Neural cell (in vitro differentiated cells): ENCODE results near the gene HDAC10. TPM values are rescaled to one million over a fixed set of nuclear protein-coding genes. Genes with fewer than 3 reads are reported as not detected.

Source experiments
- H2AFZ ChIP-seq: fragments of 200-600, 300-800 bp; sonication (generic), shearing (Covaris generic); 2 replicates; pipeline ENCODE4 v1.6.0; 2014; ENCODE audit warnings: low read depth, mild to moderate bottlenecking, antibody characterized with exemption, low read length, moderate library complexity
- H3F3A ChIP-seq: fragments of 200-600 bp; shearing (Covaris generic); 2 replicates; pipeline ENCODE4 v1.6.1; 2016; ENCODE audit warnings: mild to moderate bottlenecking, moderate library complexity, mixed read lengths, antibody characterized with exemption, low read length; ENCODE audit not compliant: insufficient read depth, poor library complexity, severe bottlenecking
- H3K27ac ChIP-seq: fragments of 200-600, 300-800 bp; sonication (generic), shearing (Covaris generic); 2 replicates; pipeline ENCODE4 v1.5.1; 2014; ENCODE audit warnings: mild to moderate bottlenecking, low read length, moderate library complexity
- H3K27me3 ChIP-seq: fragments of 300-800, 200-600 bp; sonication (generic), shearing (Covaris generic); 2 replicates; pipeline ENCODE4 v1.6.0; 2014; ENCODE audit warnings: mild to moderate bottlenecking, low read depth, low read length, moderate library complexity; ENCODE audit not compliant: insufficient read depth
- H3K36me3 ChIP-seq: fragments of 300-800, 200-600 bp; sonication (generic), shearing (Covaris generic); 2 replicates; pipeline ENCODE4 v1.5.1; 2014; ENCODE audit warnings: mild to moderate bottlenecking, antibody characterized with exemption, low read length, moderate library complexity; ENCODE audit not compliant: insufficient read depth
- H3K4me2 ChIP-seq: fragments of 300-800, 200-600 bp; sonication (generic), shearing (Covaris generic); 2 replicates; pipeline ENCODE4 v1.6.0; 2014; ENCODE audit warnings: mild to moderate bottlenecking, low read length
- H3K4me3 ChIP-seq: fragments of 300-800, 200-600 bp; sonication (generic), shearing (Covaris generic); 2 replicates; pipeline ENCODE4 v1.5.1; 2014; ENCODE audit warnings: mild to moderate bottlenecking, low read length, moderate library complexity
- H3K79me2 ChIP-seq: fragments of 200-600 bp; shearing (Covaris generic); replicated peaks from 2 replicates; pipeline ENCODE4 v1.6.0; 2014; ENCODE audit warnings: mild to moderate bottlenecking, low read length, moderate library complexity; ENCODE audit not compliant: insufficient read depth
- H3K9ac ChIP-seq: fragments of 300-800, 200-600 bp; sonication (generic), shearing (Covaris generic); 2 replicates; pipeline ENCODE4 v1.6.1; 2016; ENCODE audit warnings: mild to moderate bottlenecking, low read length, mixed read lengths
- H3K9me2 ChIP-seq: fragments of 200-600 bp; shearing (Covaris generic); 2 replicates; pipeline ENCODE4 v1.6.1; 2016; ENCODE audit warnings: mild to moderate bottlenecking, low read length, mixed read lengths; ENCODE audit not compliant: insufficient read depth
- H3K9me3 ChIP-seq: fragments of 200-600, 300-800 bp; sonication (generic), shearing (Covaris generic); 2 replicates; pipeline ENCODE4 v1.6.1; 2016; ENCODE audit warnings: mild to moderate bottlenecking, mixed run types, low read length, moderate library complexity, mixed read lengths
- H4K20me1 ChIP-seq: fragments of 200-600 bp; shearing (Covaris generic); 2 replicates; pipeline ENCODE4 v1.6.1; 2016; ENCODE audit warnings: mild to moderate bottlenecking, mixed run types; ENCODE audit not compliant: insufficient read depth
- CTCF ChIP-seq: fragments of 450-650 bp; IDR thresholded peaks from 2 replicates; pipeline ENCODE4 v1.5.1; 2014; ENCODE audit warnings: antibody characterized with exemption, mild to moderate bottlenecking, moderate library complexity; ENCODE audit not compliant: poor library complexity, severe bottlenecking
- EP300 ChIP-seq: fragments of 450-650 bp; conservative IDR thresholded peaks from 2 replicates; pipeline ENCODE4 v1.6.1; 2014; ENCODE audit warnings: antibody characterized with exemption, mild to moderate bottlenecking, moderate library complexity; ENCODE audit not compliant: poor library complexity, severe bottlenecking
- EZH2 ChIP-seq: fragments of 200-600, 300-800 bp; shearing (Covaris generic), sonication (generic); IDR thresholded peaks from 2 replicates; pipeline ENCODE4 v1.6.1; 2014; ENCODE audit warnings: antibody characterized with exemption, low read length, borderline replicate concordance, mild to moderate bottlenecking; ENCODE audit not compliant: insufficient read depth, poor library complexity, severe bottlenecking
- MXI1 ChIP-seq: fragments of 450-650 bp; conservative IDR thresholded peaks from 2 replicates; pipeline ENCODE4 v1.6.1; 2014; ENCODE audit warnings: antibody characterized with exemption, mild to moderate bottlenecking; ENCODE audit not compliant: poor library complexity, severe bottlenecking
- POLR2AphosphoS5 ChIP-seq: IDR thresholded peaks from 2 replicates; pipeline ENCODE4 v1.6.1; 2012
- RAD21 ChIP-seq: fragments of 450-650 bp; conservative IDR thresholded peaks from 2 replicates; pipeline ENCODE4 v1.6.1; 2014; ENCODE audit warnings: antibody characterized with exemption, mild to moderate bottlenecking, moderate library complexity
- REST ChIP-seq: IDR thresholded peaks from 2 replicates; pipeline ENCODE4 v1.6.1; 2012; ENCODE audit warnings: borderline replicate concordance
- SMC3 ChIP-seq: fragments of 450-650 bp; conservative IDR thresholded peaks from 2 replicates; pipeline ENCODE4 v1.6.1; 2014; ENCODE audit warnings: antibody characterized with exemption, mild to moderate bottlenecking, moderate library complexity; ENCODE audit not compliant: poor library complexity
- TAF1 ChIP-seq: IDR thresholded peaks from 2 replicates; pipeline ENCODE4 v1.6.1; 2012; ENCODE audit warnings: low read depth
- polyA minus RNA-seq: library from RNA; depleted of rRNA, polyadenylated mRNA; stranded (reverse); fragments of >200 nt; gene quantifications from 2 replicates; pipeline ENCODE4 v1.2.3, GENCODE V29; 2014
- polyA plus RNA-seq: library from polyadenylated mRNA; depleted of rRNA; stranded (reverse); fragments of >200 nt; gene quantifications from 2 replicates; pipeline ENCODE4 v1.2.3, GENCODE V29; 2014

The HDAC10 gene
- 39.1 and 40.5 TPM in 2 replicates for polyA plus RNA-seq
- 28.7 and 29.2 TPM in 2 replicates for polyA minus RNA-seq

GRCh38 chr22:50250555-50251476, at the start of gene HDAC10:
TSS of gene HDAC10 (minus strand) at chr22:50251265. CDS start at chr22:50251032, 233 bp downstream.
- Histone ChIP-seq H2AFZ (peak within 1 kb of the TSS; percentile 14), H4K20me1 (no peaks in the 10 kb centered on the region), H3K9ac (peak within 1 kb of the TSS; percentile 71), H3K4me2 (peak within 1 kb of the TSS; percentile 30), H3K36me3 (no peaks in the 10 kb centered on the region), H3K27me3 (no peaks in the 10 kb centered on the region), H3K4me3 (peak within 1 kb of the TSS; percentile 75), H3K79me2 (no peaks in the 10 kb centered on the region), H3K9me2 (no peaks in the 10 kb centered on the region), H3K9me3 (no peaks in the 10 kb centered on the region), H3F3A (no peaks in the 10 kb centered on the region), H3K27ac (peak within 1 kb of the TSS; percentile 28)
- no peak for TF ChIP-seq TAF1
- no peak for TF ChIP-seq EP300
- TF ChIP-seq SMC3 = no peak
- TF ChIP-seq CTCF = no peak
- TF ChIP-seq EZH2 = no peak
- TF ChIP-seq MXI1 = peak; percentile 37
- TF ChIP-seq REST = no peak
- TF ChIP-seq RAD21 = no peak
- peak; percentile 25 for TF ChIP-seq POLR2AphosphoS5

- H3K4me2 ChIP-seq = no peak overlapping the region
- H3K9me3 ChIP-seq = no peaks in the 10 kb centered on the region
- peak overlapping the region; percentile 51 for H3K4me3 ChIP-seq
- no peaks in the 10 kb centered on the region for H3K27me3 ChIP-seq
- peaks cover 10% of the 10 kb centered on the region for H4K20me1 ChIP-seq
- TF ChIP-seq CTCF (no peak), EZH2 (no peak), TAF1 (no peak), EP300 (no peak), MXI1 (no peak), POLR2AphosphoS5 (no peak), REST (no peak), SMC3 (no peak), RAD21 (no peak)
- H2AFZ ChIP-seq = no peak overlapping the region
- no peaks in the 10 kb centered on the region for H3K9me2 ChIP-seq
- H3K36me3 ChIP-seq = no peaks in the 10 kb centered on the region
- H3F3A ChIP-seq = no peaks in the 10 kb centered on the region
- H3K79me2 ChIP-seq = peaks cover 74% of the 10 kb centered on the region
- H3K9ac ChIP-seq = no peak overlapping the region
- no peak overlapping the region for H3K27ac ChIP-seq
These were observed 49.7 kb upstream of the HDAC10 start for GRCh38 chr22:50300620-50301257.
